Breast epithelium (tissue), 3 donors: ENCODE data around the gene ALMS1.
"Not testable (repeated sequence)": the region's sequence is repeated elsewhere in the genome, so short reads cannot be mapped to it uniquely, and the experiment has no call there.

Experiments used
- CTCF ChIP-seq, 3 donors: fragments of 450-650 bp; IDR thresholded peaks; one replicate each; pipeline ENCODE4 v1.5.1; 2016 to 2017; ENCODE audit warnings: antibody characterized with exemption in 3 of 3, mild to moderate bottlenecking in 3 of 3, moderate library complexity in 3 of 3
- POLR2A ChIP-seq: fragments of 450-650 bp; IDR thresholded peaks from one replicate; pipeline ENCODE4 v1.6.1; 2016; ENCODE audit warnings: antibody characterized with exemption, mild to moderate bottlenecking, moderate library complexity

- TF ChIP-seq CTCF (IDR thresholded peaks at IDR 0.05); POLR2A: not testable (repeated sequence)
Measured at GRCh38 chr2:73344747-73345146, 40.9 kb upstream of the ALMS1 start.
